NT2/D1 (cell line): ENCODE measurements around the gene RGS12.

Experiments
- DNase-seq: peaks from one replicate; pipeline ENCODE4 v3.0.0-alpha.2; 2011; ENCODE audit warnings: low read depth, low spot score
- H3K27me3 ChIP-seq: 2 replicates; pipeline ENCODE4 v1.6.0; 2011; ENCODE audit warnings: mild to moderate bottlenecking; ENCODE audit not compliant: insufficient read length, insufficient read depth
- H3K36me3 ChIP-seq: 2 replicates; pipeline ENCODE4 v1.6.1; 2011; ENCODE audit warnings: mild to moderate bottlenecking, low read length, mixed read lengths; ENCODE audit not compliant: insufficient read depth, insufficient read length
- H3K4me1 ChIP-seq: 2 replicates; pipeline ENCODE4 v1.5.1; 2011; ENCODE audit not compliant: insufficient read depth, insufficient read length
- H3K4me3 ChIP-seq: 2 replicates; pipeline ENCODE4 v1.5.1; 2011; ENCODE audit warnings: low read depth; ENCODE audit not compliant: insufficient read length
- H3K9ac ChIP-seq: 2 replicates; pipeline ENCODE4 v1.6.0; 2011; ENCODE audit warnings: low read depth; ENCODE audit not compliant: insufficient read length
- H3K9me3 ChIP-seq: 2 replicates; pipeline ENCODE4 v1.5.1; 2011; ENCODE audit warnings: mild to moderate bottlenecking, low read length; ENCODE audit not compliant: insufficient read depth
- SUZ12 ChIP-seq: IDR thresholded peaks from 2 replicates; pipeline ENCODE4 v1.6.1; 2011; ENCODE audit not compliant: insufficient read length, insufficient read depth; ENCODE audit errors: extremely low read depth
- YY1 ChIP-seq: IDR thresholded peaks from 2 replicates; pipeline ENCODE4 v1.6.1; 2011; ENCODE audit not compliant: insufficient read length, insufficient read depth
- ZNF274 ChIP-seq: IDR thresholded peaks from 2 replicates; pipeline ENCODE4 v1.6.1; 2011; ENCODE audit warnings: mild to moderate bottlenecking, low read depth, low read length

The RGS12 gene

GRCh38 chr4:3337357-3337732 is 44.5 kb downstream of the RGS12 start:
- peaks cover 7% of the 10 kb centered on the region for H3K36me3 ChIP-seq
- H3K4me1 ChIP-seq: no peaks in the 10 kb centered on the region
- TF ChIP-seq YY1 (no peak), SUZ12 (no peak), ZNF274 (no peak)
- DNase-seq: no peak
- no peak overlapping the region for H3K9ac ChIP-seq
- no peaks in the 10 kb centered on the region for H3K27me3 ChIP-seq
- H3K9me3 ChIP-seq: no peaks in the 10 kb centered on the region
- H3K4me3 ChIP-seq: no peak overlapping the region

- no peak overlapping the region for H3K4me3 ChIP-seq
- no peak for DNase-seq
- TF ChIP-seq SUZ12 (no peak), ZNF274 (no peak), YY1 (no peak)
Measured at GRCh38 chr4:3337811-3338210, 45.0 kb downstream of the RGS12 start.

DNA sequence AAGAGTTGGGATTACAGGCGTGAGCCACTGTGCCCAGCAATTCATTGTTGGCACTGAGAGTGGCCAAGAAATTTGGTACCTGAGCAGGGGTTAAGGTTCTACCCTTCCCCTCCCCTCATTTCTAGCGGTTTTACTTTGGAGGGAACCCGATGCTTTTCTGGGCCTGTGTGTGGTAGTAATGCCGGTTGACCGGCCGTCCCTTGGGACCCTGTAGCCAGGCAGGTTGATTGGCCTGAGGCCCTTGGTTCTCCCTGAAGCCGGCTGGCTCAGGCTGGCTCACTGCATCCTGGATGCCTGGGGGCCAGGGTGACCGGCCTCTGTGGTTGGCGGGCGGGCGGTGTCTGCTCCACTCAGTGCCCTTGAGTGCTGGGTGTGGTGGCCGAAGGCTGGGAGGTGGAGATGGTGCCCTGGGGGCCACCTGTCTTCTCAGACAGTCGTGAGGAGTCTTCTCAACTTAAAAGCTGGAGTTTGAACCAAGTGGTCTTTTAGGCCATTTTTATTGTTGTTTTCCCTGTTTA is 45.6 kb downstream of the RGS12 start:
- no peak for DNase-seq
- Histone ChIP-seq H3K36me3 (peaks cover 14% of the 10 kb centered on the region), H3K9ac (no peak overlapping the region), H3K4me1 (no peaks in the 10 kb centered on the region), H3K27me3 (no peaks in the 10 kb centered on the region), H3K4me3 (no peak overlapping the region), H3K9me3 (no peaks in the 10 kb centered on the region)
- no peak for TF ChIP-seq YY1
- TF ChIP-seq ZNF274: no peak
- no peak for TF ChIP-seq SUZ12

More at GRCh38 chr4:3337811-3338210, 45.0 kb downstream of the RGS12 start:
- Histone ChIP-seq H3K36me3 (peaks cover 8% of the 10 kb centered on the region), H3K9ac (no peak overlapping the region), H3K27me3 (no peaks in the 10 kb centered on the region), H3K4me1 (no peaks in the 10 kb centered on the region), H3K9me3 (no peaks in the 10 kb centered on the region)

GRCh38 chr4:3338976-3339531 is 46.2 kb downstream of the RGS12 start:
- no peak overlapping the region for H3K9ac ChIP-seq
- no peak overlapping the region for H3K4me3 ChIP-seq
- DNase-seq: no peak
- no peaks in the 10 kb centered on the region for H3K9me3 ChIP-seq
- H3K27me3 ChIP-seq: no peaks in the 10 kb centered on the region
- peaks cover 19% of the 10 kb centered on the region for H3K36me3 ChIP-seq
- TF ChIP-seq SUZ12 (no peak), YY1 (no peak), ZNF274 (no peak)
- no peaks in the 10 kb centered on the region for H3K4me1 ChIP-seq

- Histone ChIP-seq H3K27me3 (no peaks in the 10 kb centered on the region), H3K9ac (no peak overlapping the region), H3K36me3 (peaks cover 24% of the 10 kb centered on the region), H3K4me3 (no peak overlapping the region), H3K9me3 (no peaks in the 10 kb centered on the region), H3K4me1 (no peaks in the 10 kb centered on the region)
- no peak for TF ChIP-seq YY1
- TF ChIP-seq SUZ12: no peak
- no peak for TF ChIP-seq ZNF274
- no peak for DNase-seq
Measured at GRCh38 chr4:3339577-3339976, 46.8 kb downstream of the RGS12 start.

- Histone ChIP-seq H3K4me3 (no peak overlapping the region), H3K4me1 (no peaks in the 10 kb centered on the region), H3K9ac (no peak overlapping the region), H3K27me3 (no peaks in the 10 kb centered on the region), H3K36me3 (peaks cover 24% of the 10 kb centered on the region), H3K9me3 (no peaks in the 10 kb centered on the region)
- no peak for TF ChIP-seq ZNF274
- DNase-seq: no peak
Measured at GRCh38 chr4:3340038-3340699, 47.3 kb downstream of the RGS12 start.

GRCh38 chr4:3340700-3341083 is 47.9 kb downstream of the RGS12 start:
- no peak overlapping the region for H3K4me3 ChIP-seq
- no peak for TF ChIP-seq ZNF274
- TF ChIP-seq SUZ12: no peak
- TF ChIP-seq YY1: no peak
- H3K27me3 ChIP-seq: no peaks in the 10 kb centered on the region
- DNase-seq: no peak
- H3K4me1 ChIP-seq: no peaks in the 10 kb centered on the region
- peaks cover 24% of the 10 kb centered on the region for H3K36me3 ChIP-seq
- H3K9me3 ChIP-seq: no peaks in the 10 kb centered on the region
- H3K9ac ChIP-seq: no peak overlapping the region

DNA sequence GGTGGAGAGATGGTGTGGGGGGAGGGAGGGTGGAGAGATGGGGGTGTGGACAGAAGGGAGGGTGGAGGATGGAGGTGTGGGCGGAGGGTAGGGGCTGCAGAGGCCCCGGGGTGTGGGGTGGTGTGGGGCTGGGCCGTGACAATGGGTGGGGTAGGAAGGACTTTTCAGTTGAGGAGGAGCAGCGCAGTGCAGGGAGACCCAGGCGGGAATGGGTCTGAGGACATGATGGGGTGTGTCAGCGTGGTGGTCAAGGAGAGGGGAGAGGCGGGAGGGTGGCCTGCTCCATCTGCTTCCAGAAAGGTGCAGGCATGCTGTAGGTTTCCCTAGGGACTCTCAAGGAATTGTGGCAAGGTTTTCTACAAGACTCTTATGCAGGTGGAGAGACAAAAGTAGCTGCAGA is 48.9 kb downstream of the RGS12 start:
- DNase-seq: no peak
- H3K36me3 ChIP-seq: peaks cover 24% of the 10 kb centered on the region
- no peak overlapping the region for H3K4me3 ChIP-seq
- no peaks in the 10 kb centered on the region for H3K27me3 ChIP-seq
- H3K9me3 ChIP-seq: no peaks in the 10 kb centered on the region
- no peak overlapping the region for H3K9ac ChIP-seq
- H3K4me1 ChIP-seq: no peaks in the 10 kb centered on the region
- TF ChIP-seq YY1 (no peak), SUZ12 (no peak), ZNF274 (no peak)
